Activated CD8-positive, alpha-beta memory T cell treated with anti-CD3 and anti-CD28 coated beads, Interleukin-2, amount 50 U/mL, for 24 hours (primary cell): Measurements from ENCODE around the gene BCL2L11.

Experiments used
- DNase-seq: peaks from one replicate; pipeline ENCODE4 v3.0.0-alpha.2; 2020; ENCODE audit errors: extremely low read depth

The BCL2L11 gene

DNA sequence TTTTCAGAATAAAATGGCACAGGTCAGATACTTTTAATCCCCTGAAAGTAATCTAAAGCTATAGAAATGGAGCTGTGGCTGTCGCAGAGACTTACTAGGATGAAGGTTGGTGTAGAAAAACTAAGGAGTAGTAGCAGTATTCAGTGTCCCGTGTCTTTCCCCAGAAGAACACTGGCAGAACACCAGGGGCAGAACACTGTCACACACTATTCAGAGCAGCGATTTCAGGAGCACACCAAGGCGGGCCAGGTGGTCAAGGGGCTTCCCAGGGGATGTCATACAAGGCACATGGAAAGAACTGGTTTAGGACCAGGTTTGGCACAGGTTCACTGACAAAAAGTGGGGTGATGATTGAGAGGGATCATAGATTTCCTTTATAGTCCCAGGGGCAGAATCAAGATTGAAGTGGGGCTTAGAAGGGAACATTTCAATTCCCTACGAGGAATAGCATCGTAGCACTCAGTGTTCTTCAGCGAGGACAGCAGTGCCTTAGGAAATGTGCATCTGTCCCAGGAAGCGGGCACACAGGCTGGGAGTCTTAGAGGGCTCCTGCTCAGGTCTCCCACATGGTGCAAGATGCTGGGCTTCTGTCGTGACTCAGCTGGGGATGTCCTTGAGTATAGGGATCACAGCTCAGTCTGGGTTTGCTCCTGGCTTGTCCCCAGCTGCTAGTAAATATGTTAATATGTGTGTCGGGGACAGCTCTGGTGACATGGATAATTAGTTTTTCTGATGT, 22.6 kb downstream of the BCL2L11 start:
- DNase-seq: no peak

DNA sequence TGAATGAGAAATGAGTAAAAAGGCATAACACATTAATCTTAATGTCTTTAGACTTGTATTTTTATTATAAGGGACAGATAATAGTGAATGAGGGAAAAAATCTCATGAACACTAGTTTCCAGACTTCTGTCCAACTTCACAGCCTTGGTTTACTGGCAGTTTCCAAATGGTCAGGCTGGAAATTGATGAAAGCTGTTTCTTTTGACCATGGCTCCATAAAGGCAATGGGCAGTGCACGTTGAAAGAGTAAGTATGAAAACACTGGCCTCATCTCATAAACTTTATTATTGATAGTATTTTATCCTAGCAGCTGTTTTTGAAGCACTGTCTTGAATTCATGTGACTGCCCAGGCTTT, 23.1 kb downstream of the BCL2L11 start:
- no peak for DNase-seq

DNA sequence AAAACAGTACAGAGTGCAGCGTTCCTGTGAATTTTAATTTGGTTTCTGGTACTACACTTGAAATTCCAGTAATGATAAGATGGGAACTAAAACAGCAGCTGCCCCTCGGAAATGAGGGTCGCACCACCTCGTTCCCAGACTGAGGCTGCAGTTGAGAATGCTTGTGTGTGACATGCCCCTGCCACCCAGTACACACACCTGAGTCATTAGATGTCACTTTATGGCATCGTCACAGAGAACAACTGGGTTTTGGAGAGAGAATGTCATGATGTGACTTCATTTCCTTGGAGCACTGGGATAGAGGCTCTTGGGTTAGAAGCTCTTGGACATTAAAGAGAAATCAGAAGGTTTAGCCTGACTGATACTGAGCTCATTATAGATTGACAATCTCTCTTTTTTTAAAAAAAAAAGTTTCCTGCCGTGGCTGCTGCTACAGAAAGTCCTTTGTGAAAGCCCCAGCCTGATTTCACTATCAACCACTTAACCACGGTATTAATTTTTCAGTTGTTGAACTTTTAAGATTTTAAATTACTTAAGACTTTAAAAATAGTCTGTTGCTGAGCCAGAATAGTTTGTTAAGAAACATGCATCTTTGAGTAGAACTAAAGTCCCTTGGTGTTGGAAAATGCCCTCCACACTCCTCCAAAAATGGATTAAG, 24.5 kb downstream of the BCL2L11 start:
- DNase-seq: no peak

DNA sequence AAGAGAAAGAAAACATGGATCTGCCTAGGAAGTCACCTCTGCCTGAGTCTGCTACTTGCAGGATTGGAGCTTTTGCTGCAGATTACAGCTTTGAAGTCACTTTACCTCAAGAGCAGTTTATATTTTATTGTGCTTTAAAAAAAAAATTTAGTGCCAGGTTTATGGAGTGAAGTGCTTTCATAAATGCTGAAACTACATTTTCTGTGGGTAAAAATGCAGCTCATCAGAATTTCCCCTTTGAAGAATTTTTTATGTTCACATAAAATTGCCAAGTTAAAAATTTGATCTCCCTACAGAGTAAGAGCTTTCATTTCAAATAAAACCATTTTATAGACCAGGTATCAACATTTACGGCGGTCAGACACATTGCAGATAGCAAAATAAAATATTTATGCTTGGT, 25.2 kb downstream of the BCL2L11 start:
- no peak for DNase-seq

DNA sequence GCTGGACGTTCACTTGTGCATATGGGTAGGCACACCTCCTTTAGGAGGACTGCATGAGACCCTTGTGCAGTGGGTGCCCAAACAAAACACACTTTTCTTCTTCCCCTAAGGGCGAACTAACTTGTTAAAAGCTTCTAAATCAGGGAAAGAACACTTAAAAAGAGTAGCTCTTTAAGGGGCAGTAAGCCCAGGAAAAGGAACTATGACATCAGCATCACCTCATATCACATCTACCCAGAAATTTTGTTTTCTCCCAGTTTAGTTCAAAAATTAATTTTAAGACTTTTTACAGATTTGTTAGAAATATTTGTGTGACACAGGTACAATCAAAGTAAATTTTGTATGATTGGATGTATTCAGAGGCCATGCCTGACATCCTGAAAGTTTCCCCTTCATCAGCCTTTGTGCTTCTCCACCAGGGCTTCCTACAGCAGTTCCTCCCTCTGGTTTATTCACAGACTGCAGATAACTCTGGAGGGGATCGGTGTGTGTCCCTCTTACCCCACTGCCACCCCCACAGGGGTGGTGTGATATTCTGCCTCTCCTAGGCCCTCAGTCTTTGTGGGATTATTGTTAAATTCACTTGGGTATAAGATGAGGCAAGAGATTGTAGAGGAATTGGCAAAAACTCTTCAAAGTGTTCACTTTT, 27.6 kb downstream of the BCL2L11 start:
- DNase-seq: no peak

DNA sequence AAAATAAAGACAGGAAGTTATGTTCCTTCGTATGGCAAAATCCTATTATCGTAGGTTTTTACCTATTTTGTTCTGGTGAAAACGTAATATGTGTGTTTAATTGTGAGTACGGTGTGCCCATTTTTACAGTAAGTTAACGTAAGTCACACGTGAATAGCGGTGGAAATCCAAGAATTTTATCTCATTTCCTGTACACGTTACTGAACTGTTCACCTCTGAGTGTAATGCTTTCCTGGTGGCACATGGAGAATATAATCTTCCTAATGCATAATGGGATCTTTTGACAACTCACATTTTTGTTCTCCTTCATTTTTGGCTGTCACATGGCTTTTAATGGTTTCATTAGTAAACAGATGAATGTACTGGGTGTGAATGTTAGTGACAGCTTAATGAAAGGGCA, 28.2 kb downstream of the BCL2L11 start:
- DNase-seq: no peak

DNA sequence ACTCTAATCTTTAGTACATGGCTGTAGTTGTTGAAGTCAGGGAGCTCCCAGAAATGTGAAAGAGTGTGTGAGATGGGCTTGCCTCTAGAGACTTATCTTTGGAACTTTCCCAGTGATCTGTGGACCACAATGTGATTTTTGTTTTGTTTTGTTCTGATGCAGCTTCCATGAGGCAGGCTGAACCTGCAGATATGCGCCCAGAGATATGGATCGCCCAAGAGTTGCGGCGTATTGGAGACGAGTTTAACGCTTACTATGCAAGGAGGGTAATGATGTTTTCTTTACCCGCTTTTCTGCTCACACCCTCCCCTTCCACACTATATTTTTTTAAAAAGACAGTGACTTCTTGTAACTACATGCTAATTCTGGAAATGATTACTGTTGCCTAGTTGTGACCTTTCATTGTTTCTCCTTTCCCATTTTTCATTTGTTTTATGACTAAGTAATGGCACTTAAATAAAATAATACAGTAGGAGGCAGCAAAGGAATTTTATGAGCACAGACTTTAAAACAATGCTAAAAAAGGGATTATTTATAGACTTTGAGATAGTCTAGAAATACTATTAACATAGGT, 29.3 kb downstream of the BCL2L11 start:
- no peak for DNase-seq

DNA sequence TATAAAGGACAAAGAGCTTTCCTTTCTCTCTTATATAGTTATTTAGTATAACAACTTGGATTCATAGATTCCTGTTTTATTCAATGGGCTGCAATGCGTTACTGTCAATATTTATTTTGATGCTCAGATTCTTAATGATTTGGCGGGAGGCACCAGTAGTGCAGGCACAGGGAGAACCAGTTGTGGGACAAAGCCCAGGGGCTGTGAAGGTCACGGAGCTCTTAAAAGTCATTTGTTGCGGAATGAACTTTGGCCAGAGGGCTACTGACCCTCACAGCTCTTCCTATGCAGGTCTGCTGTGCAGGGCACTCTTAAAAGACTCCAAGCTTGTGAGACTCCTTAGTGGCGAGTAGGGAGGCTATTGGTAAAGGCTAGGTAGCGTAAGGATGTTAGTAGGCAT, 34.0 kb downstream of the BCL2L11 start:
- DNase-seq: no peak

DNA sequence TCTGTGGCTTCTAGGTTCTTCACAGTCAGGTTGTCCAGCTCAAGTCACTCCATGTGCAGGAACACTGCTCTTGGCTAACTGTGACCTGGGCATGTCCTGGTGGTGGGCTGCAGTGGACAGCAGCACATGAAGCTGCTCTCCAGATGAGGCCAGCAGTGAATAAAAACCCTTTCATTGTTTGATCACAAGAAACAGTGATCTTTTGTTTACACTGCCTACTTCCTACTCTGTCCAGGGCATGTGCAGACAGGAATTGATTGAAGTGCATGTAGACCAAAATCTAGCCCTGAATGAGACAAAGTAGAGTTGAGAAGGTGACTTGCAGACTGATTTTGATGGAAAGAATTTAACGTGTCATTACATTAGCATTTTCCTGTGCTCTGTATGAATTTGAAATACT, 34.9 kb downstream of the BCL2L11 start:
- DNase-seq: no peak

DNA sequence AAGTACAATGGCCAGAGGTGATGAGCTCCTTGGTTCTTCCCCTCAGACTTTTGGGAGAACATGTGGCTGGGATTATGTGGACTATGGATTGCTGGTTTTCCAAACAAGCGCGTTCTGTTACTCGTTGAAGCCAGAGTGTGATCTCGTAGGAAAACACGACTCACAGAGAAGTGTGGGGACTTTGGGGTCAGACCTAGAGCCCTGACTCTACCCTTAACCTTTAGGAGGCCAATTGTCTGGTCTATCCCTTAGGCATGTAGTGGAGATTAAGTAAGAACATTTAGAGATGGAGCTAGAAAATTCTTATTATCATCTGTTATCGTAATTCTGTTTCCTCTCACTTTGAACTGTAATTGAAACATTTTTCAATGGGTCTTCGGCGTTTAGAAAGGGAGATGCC, 35.8 kb downstream of the BCL2L11 start:
- DNase-seq: no peak

DNA sequence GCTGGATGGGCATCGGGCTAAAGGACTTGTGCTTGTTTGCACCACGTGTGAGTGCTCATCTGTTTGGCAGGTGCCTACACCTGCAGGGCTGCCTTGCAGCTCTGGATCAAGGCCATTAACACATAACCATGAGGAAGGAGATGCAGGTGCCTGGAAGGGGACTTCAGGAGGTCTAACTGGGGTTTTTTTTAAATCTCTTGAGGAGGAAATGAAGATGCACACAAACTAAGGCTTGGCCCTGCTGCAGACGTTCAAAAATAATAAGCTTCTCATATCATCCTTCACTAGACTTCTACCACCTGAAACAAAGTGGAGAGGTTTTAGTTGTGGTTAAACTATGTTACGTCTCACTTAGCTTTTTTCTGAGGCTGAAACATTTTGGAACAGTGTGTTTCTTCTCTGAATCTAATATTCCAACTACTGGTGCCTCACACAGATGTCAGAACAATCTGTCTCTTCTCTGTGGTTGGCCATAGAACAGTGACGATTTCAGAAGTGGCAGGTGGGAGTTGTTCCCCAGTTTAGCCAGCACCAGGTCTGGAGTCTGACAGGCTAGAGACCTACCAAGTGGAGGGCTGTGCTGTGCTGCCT, 36.5 kb downstream of the BCL2L11 start:
- DNase-seq: no peak

DNA sequence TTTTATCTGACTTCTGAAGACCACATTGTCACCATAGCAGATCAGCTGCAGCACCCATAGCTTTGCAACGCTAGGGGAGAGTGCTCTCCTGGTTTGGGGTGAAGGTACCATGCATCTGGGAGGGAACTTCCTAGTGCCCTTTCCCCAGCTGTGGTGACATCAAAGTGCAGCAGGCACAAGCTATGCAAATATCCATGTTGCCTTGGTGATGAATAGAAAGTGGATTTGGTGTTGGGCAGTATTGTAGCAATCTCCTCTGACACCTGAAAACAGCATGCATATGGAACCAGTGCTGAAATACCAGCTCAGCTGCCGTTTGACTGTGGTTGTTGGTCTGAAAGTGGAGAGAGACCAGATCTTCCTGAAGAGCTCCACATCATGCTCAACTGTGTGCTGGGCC, 37.1 kb downstream of the BCL2L11 start:
- DNase-seq: no peak

DNA sequence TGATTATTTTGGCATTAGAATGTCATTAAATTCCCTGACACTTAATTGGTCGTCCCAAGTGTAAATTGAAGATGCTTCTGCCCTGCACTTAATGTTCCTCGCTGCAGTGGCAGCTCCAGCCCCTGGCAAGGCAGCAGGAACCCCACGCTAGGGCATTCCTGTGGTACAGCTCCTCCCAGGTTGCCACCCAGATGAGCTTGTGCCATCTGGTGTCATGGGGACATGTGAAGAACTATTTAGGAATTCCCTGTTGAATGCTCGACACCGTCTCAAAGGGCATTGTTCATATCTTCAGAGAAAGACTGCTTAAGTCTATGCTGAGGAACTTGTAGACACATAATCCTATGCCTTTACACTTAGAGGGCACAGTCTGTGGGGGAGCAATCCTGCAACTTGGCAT, 38.9 kb downstream of the BCL2L11 start:
- no peak for DNase-seq

DNA sequence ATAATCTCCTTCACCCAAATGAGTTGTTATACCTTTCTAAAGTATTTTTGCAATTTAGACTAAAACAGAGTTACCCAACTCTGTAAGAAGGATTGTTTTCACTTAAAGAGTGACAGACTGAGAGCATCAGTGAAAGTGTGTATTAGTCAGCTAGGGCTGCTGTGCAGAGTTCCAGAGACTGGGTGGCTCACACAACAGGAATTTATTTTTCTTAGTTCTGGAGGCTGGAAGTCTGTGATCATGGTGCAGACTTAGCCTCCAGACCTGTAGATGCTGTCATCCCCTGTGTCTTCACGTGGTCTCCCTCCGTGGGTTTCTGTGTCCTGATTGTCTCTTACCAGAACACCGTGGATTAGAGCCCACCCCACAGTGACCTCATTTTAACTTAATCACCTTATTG, 40.0 kb downstream of the BCL2L11 start:
- no peak for DNase-seq

DNA sequence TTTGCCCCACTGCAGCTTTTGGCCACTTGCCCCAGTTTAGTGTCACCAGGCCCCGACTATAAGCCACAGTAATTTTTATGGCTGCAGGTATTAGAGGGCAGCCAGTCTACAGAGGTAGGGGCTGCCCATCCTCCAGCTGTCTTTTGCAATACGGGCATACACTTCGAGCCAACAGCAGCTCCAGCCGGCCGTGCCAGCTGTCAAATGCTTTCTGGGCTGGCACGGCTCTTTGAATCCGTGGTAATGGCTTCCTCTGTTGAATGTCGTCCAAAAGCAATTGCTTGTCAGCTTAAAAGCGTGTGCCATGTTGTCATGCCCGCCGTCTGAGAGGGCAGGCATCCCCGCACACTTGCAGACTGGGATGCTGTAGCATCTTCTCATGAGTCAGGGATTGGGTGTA, 41.3 kb downstream of the BCL2L11 start:
- no peak for DNase-seq

DNA sequence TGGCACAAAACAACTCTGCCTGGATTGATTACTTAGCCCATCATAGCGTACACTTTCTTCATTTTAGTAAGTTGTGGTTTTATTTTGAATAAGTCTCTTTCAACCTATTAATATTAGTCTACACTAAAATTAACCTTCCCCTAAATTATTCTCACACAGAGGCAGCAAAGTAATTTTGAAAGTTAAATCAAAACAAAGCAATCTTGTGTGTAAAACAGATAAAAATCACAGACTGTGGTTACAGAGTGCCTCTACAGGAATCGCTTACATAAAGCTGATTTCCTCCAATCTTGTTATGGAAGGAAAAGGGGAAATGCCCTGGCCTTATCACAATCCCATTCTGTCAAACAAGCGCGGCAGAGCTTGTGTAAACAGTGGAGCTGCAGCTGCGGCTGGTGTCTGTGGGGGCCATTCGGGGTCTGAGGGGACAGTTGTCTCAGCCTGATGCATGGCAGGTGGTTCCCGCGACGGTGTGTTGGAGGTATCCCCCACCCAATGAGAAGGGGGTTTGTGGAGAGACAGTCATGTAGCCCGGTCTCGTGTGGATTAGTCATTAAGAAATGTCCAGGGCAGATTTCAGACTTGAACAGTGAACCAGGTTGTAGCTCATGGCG, 42.1 kb downstream of the BCL2L11 start:
- no peak for DNase-seq

DNA sequence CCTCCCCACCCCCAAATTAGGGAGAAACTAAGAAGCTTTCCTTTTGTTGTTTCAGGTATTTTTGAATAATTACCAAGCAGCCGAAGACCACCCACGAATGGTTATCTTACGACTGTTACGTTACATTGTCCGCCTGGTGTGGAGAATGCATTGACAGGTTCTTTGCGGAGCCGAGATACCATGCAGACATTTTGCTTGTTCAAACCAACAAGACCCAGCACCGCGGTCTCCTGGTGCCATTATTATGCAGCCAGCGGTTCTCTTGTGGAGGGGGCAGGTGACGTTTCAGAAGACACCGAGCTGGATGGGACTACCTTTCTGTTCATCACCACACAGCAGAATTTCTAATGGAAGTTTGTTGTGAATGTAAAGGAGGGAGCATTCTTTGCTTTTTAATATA, 43.4 kb downstream of the BCL2L11 start:
- DNase-seq: no peak

DNA sequence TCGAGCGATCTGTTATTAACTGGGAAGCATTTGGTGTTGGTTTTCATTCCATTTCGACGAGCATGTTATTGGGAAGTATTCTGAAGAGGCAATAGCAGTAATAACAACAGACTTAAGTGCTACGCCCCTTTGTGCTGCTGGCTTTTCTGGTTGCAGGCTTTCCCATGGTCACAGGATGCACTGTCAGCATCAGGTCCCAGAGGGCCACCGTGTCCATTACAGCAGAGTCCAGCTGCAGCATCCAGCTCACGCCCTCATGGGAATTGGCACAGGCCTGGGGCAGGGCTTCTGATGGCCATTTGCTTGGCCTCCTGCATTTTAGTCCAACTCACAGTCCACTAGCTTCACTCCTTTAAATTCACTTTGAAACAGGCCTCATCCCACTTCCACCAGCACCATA, 44.4 kb downstream of the BCL2L11 start:
- DNase-seq: no peak

DNA sequence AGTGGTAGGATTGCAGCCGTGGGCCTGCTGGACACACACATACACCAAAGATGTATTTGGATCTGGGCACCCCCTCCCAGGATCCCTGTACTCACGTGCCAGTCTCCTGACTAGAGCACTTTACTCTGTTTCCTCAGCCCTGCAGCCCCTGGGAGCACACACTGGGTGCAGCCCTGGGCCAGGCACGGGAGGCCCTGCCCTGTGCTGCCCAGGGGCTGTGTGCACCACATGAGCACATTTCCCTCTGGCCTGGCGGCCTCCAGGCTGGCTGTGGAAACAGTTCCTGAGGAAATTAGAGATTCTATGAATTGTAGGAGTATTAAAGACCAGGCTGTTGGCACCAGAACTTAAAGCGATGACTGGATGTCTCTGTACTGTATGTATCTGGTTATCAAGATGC, 45.4 kb downstream of the BCL2L11 start:
- no peak for DNase-seq

DNA sequence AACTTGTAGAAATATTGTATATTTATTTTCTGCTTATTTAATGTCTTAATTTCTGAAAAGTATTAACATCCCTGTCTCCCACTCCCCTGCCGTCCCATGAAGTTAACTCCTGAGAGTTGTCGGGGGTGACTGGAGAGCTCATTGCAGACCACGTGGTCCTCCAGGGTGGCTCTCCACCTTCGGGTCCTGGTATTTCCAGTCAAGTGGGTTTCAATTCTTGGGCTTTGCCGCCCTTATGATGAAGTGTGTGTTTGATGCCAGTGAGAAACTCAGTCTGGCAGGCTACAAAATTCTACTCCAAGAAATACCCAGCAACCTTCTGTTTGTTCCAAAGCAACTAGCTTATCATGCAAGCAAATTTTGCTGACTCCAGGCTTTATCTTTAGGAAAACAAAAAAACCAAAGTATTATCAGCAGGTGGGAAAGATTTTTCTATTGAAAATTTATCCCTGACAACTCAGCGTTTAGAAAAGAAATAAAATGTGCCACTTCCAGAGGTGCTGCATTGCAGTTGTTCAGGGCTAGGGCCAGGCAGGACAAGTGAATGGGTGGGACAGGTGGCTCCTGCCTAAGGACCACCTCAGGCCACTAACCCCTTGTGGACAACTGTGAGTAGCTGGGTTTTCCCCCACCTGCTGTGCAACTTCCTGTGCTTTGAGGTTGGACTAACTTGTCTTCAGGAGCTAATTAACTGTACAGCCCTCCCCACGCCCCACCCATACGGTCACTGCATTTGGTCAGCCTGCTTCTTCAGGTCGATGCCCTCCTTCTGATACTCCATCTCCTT, 46.6 kb downstream of the BCL2L11 start:
- no peak for DNase-seq

DNA sequence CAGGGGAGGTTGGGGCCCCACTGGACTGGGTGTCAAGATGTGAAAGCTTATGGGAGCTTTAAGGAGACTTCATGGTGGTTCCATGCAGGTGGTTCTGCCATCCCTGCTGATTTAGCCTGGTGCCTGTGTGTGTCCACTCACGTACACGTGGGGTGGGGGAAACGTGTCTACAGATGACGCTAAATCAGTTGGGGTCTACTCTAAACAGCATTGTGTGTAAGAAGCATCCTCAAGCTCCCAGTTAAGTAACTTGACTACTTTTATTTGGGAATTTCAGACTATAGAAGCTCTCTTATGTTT, 47.1 kb downstream of the BCL2L11 start:
- no peak for DNase-seq
